HG03095 (cell line): Measurements from ENCODE around the gene C20orf96.
"Not testable (repeated sequence)": the region's sequence is repeated elsewhere in the genome, so short reads cannot be mapped to it uniquely, and the experiment has no call there.

ENCODE experiments used
- ATAC-seq: cut with Tn5 transposase; IDR thresholded peaks from one replicate; pipeline ENCODE4 v1.9.1; 2021; ENCODE audit warnings: moderate library complexity; ENCODE audit not compliant: unreplicated experiment

The C20orf96 gene

GRCh38 chr20:290084-290831 is at the start of gene C20orf96:
Gene C20orf96 (minus strand): TSS chr20:290750. CDS start chr20:290610, 140 bp downstream.
- ATAC-seq = peak; percentile 86

- ATAC-seq = not testable (repeated sequence)
Measured at GRCh38 chr20:336040-336439, 45.5 kb upstream of the C20orf96 start.

GRCh38 chr20:334578-334977 is 44.0 kb upstream of the C20orf96 start:
- ATAC-seq = no peak

- no peak for ATAC-seq
Measured at GRCh38 chr20:330233-331149, 39.9 kb upstream of the C20orf96 start.

- no peak for ATAC-seq
Measured at GRCh38 chr20:329851-330232, 39.3 kb upstream of the C20orf96 start.

GRCh38 chr20:328975-329695 is 38.6 kb upstream of the C20orf96 start:
- ATAC-seq = no peak

- no peak for ATAC-seq
Measured at GRCh38 chr20:328027-328974, 37.8 kb upstream of the C20orf96 start.

- peak; percentile 23 for ATAC-seq
Measured at GRCh38 chr20:327186-328026, 36.9 kb upstream of the C20orf96 start.

GRCh38 chr20:326645-327185 is 36.2 kb upstream of the C20orf96 start:
- no peak for ATAC-seq

GRCh38 chr20:325889-326644 is 35.5 kb upstream of the C20orf96 start:
- ATAC-seq = no peak

GRCh38 chr20:325045-325888 is 34.7 kb upstream of the C20orf96 start, which contains the start of gene SOX12:
Gene SOX12 (plus strand): TSS chr20:325552. CDS start chr20:325925, 373 bp downstream.
- ATAC-seq = peak; percentile 66

- ATAC-seq = peak; percentile 44
Measured at GRCh38 chr20:324177-325044, 33.9 kb upstream of the C20orf96 start.

GRCh38 chr20:316316-317068 is 25.9 kb upstream of the C20orf96 start:
- ATAC-seq = no peak

GRCh38 chr20:313948-314347 is 23.4 kb upstream of the C20orf96 start:
- ATAC-seq = no peak

- no peak for ATAC-seq
Measured at GRCh38 chr20:313402-313801, 22.9 kb upstream of the C20orf96 start.

- ATAC-seq = no peak
Measured at GRCh38 chr20:312866-313265, 22.3 kb upstream of the C20orf96 start.
